ENCODE results near the gene FURIN. TPM values are rescaled to one million over a fixed set of nuclear protein-coding genes. Genes with fewer than 3 reads are reported as not detected.

Gene FURIN
- polyA plus RNA-seq, 2 donors, result 21.0 to 22.3 TPM

GRCh38 chr15:90828111-90828510 is 40.3 kb upstream of the FURIN start:
- 86 to 92% methylated on average over 12 of the region's 12 CpGs for WGBS, 2 donors

GRCh38 chr15:90829126-90829525 is 39.3 kb upstream of the FURIN start:
- H3K27ac ChIP-seq (ENCODE audit: low read depth in 2 of 2, low read length in 1 of 2), result no peak overlapping the region
- no peaks in the 10 kb centered on the region for H3K4me1 ChIP-seq (ENCODE audit: control insufficient read depth in 2 of 2, insufficient read depth in 2 of 2, low read length in 1 of 2)
- H3K27me3 ChIP-seq (ENCODE audit: control insufficient read depth in 1 of 2, insufficient read depth in 2 of 2, low read length in 2 of 2), result no peaks in the 10 kb centered on the region
- H3K9me3 ChIP-seq (ENCODE audit: control insufficient read depth in 2 of 2, insufficient read depth in 1 of 2, low read depth in 1 of 2, low read length in 1 of 2), result no peaks in the 10 kb centered on the region
- no peaks in the 10 kb centered on the region for H3K36me3 ChIP-seq (ENCODE audit: control insufficient read depth in 2 of 2, insufficient read depth in 2 of 2, low read length in 1 of 2)
- 90% methylated on average over 6 of the region's 6 CpGs for WGBS, 2 donors
- no peak overlapping the region for H3K4me3 ChIP-seq (ENCODE audit: low read depth in 1 of 2, low read length in 2 of 2)

More at GRCh38 chr15:90828111-90828510, 40.3 kb upstream of the FURIN start:
- Histone ChIP-seq H3K36me3 (ENCODE audit: control insufficient read depth in 2 of 2, insufficient read depth in 2 of 2, low read length in 1 of 2) (no peaks in the 10 kb centered on the region), H3K27me3 (ENCODE audit: control insufficient read depth in 1 of 2, insufficient read depth in 2 of 2, low read length in 2 of 2) (no peaks in the 10 kb centered on the region), H3K9me3 (ENCODE audit: control insufficient read depth in 2 of 2, insufficient read depth in 1 of 2, low read depth in 1 of 2, low read length in 1 of 2) (no peaks in the 10 kb centered on the region), H3K4me1 (ENCODE audit: control insufficient read depth in 2 of 2, insufficient read depth in 2 of 2, low read length in 1 of 2) (no peaks in the 10 kb centered on the region), H3K27ac (ENCODE audit: low read depth in 2 of 2, low read length in 1 of 2) (no peak overlapping the region), H3K4me3 (ENCODE audit: low read depth in 1 of 2, low read length in 2 of 2) (no peak overlapping the region)

DNA sequence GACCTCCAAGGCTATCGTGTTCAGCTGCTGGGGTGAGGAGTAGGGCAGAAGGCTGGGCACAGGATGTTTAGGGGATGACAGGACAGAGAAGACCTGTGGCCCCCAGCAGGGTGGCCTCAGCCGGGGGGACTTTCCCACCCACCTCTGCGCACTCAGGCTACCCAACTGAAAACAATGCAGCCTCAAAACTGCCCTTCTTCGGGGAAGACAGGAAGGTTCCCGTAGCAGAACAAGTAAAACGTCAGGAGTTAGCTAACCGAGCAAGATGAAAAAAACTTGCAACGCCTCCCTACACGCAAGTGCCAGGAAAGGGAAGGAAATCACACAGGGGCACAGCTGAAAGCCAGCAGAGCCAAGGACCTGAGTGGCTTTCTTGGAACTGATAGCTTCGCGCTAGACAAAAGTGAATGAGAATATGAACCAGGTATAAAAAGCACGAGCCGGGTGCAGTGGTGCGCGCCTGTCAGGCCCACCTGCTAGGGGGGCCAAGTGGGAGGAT is 38.4 kb upstream of the FURIN start:
- Histone ChIP-seq H3K27me3 (ENCODE audit: control insufficient read depth in 1 of 2, insufficient read depth in 2 of 2, low read length in 2 of 2) (no peaks in the 10 kb centered on the region), H3K4me3 (ENCODE audit: low read depth in 1 of 2, low read length in 2 of 2) (no peak overlapping the region), H3K4me1 (ENCODE audit: control insufficient read depth in 2 of 2, insufficient read depth in 2 of 2, low read length in 1 of 2) (no peaks in the 10 kb centered on the region), H3K27ac (ENCODE audit: low read depth in 2 of 2, low read length in 1 of 2) (peak overlapping the region in 1 of 2 donors; percentile 12), H3K36me3 (ENCODE audit: control insufficient read depth in 2 of 2, insufficient read depth in 2 of 2, low read length in 1 of 2) (no peaks in the 10 kb centered on the region), H3K9me3 (ENCODE audit: control insufficient read depth in 2 of 2, insufficient read depth in 1 of 2, low read depth in 1 of 2, low read length in 1 of 2) (no peaks in the 10 kb centered on the region)
- 54 to 55% methylated on average over 15 of the region's 15 CpGs for WGBS, 2 donors

DNA sequence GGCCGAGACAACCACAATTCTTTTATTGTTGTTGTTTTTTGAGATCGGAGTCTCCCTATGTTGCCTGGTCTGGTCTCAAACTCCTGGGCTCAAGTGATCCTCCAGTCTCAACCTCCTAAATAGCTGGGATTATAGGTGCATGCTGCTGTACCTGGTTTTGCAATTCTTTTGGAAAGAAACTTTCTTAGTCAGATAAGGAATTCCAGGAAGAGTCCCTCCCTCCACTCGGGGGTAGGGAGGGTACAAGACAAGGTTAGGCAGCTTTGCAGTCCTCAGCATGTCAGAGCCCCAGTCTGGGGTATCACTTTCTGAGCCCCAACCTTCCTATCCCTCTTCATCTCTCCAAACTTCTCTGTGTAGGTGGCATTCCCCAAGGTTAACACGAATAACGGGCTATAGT is 33.8 kb upstream of the FURIN start:
- Histone ChIP-seq H3K36me3 (ENCODE audit: control insufficient read depth in 2 of 2, insufficient read depth in 2 of 2, low read length in 1 of 2) (no peaks in the 10 kb centered on the region), H3K27me3 (ENCODE audit: control insufficient read depth in 1 of 2, insufficient read depth in 2 of 2, low read length in 2 of 2) (no peaks in the 10 kb centered on the region), H3K9me3 (ENCODE audit: control insufficient read depth in 2 of 2, insufficient read depth in 1 of 2, low read depth in 1 of 2, low read length in 1 of 2) (no peaks in the 10 kb centered on the region), H3K4me3 (ENCODE audit: low read depth in 1 of 2, low read length in 2 of 2) (no peak overlapping the region), H3K27ac (ENCODE audit: low read depth in 2 of 2, low read length in 1 of 2) (no peak overlapping the region), H3K4me1 (ENCODE audit: control insufficient read depth in 2 of 2, insufficient read depth in 2 of 2, low read length in 1 of 2) (peaks cover 3 to 6% of the 10 kb centered on the region in 2 donors)
- 60 to 82% methylated on average over 5 of the region's 5 CpGs for WGBS, 2 donors

GRCh38 chr15:90836296-90836871 is 32.0 kb upstream of the FURIN start:
- H3K27me3 ChIP-seq (ENCODE audit: control insufficient read depth in 1 of 2, insufficient read depth in 2 of 2, low read length in 2 of 2), result no peaks in the 10 kb centered on the region
- peaks cover 5 to 8% of the 10 kb centered on the region in 2 donors for H3K4me1 ChIP-seq (ENCODE audit: control insufficient read depth in 2 of 2, insufficient read depth in 2 of 2, low read length in 1 of 2)
- H3K27ac ChIP-seq (ENCODE audit: low read depth in 2 of 2, low read length in 1 of 2), result no peak overlapping the region
- no peaks in the 10 kb centered on the region for H3K9me3 ChIP-seq (ENCODE audit: control insufficient read depth in 2 of 2, insufficient read depth in 1 of 2, low read depth in 1 of 2, low read length in 1 of 2)
- WGBS, 2 donors, result 66 to 70% methylated on average over 7 of the region's 7 CpGs
- no peak overlapping the region for H3K4me3 ChIP-seq (ENCODE audit: low read depth in 1 of 2, low read length in 2 of 2)
- H3K36me3 ChIP-seq (ENCODE audit: control insufficient read depth in 2 of 2, insufficient read depth in 2 of 2, low read length in 1 of 2), result no peaks in the 10 kb centered on the region

GRCh38 chr15:90837094-90837493 is 31.3 kb upstream of the FURIN start:
- WGBS, 2 donors, result 67 to 71% methylated on average over 11 of the region's 11 CpGs
- Histone ChIP-seq H3K36me3 (ENCODE audit: control insufficient read depth in 2 of 2, insufficient read depth in 2 of 2, low read length in 1 of 2) (no peaks in the 10 kb centered on the region), H3K4me3 (ENCODE audit: low read depth in 1 of 2, low read length in 2 of 2) (no peak overlapping the region), H3K9me3 (ENCODE audit: control insufficient read depth in 2 of 2, insufficient read depth in 1 of 2, low read depth in 1 of 2, low read length in 1 of 2) (no peaks in the 10 kb centered on the region), H3K27ac (ENCODE audit: low read depth in 2 of 2, low read length in 1 of 2) (no peak overlapping the region), H3K27me3 (ENCODE audit: control insufficient read depth in 1 of 2, insufficient read depth in 2 of 2, low read length in 2 of 2) (no peaks in the 10 kb centered on the region), H3K4me1 (ENCODE audit: control insufficient read depth in 2 of 2, insufficient read depth in 2 of 2, low read length in 1 of 2) (peaks cover 5 to 8% of the 10 kb centered on the region in 2 donors)

DNA sequence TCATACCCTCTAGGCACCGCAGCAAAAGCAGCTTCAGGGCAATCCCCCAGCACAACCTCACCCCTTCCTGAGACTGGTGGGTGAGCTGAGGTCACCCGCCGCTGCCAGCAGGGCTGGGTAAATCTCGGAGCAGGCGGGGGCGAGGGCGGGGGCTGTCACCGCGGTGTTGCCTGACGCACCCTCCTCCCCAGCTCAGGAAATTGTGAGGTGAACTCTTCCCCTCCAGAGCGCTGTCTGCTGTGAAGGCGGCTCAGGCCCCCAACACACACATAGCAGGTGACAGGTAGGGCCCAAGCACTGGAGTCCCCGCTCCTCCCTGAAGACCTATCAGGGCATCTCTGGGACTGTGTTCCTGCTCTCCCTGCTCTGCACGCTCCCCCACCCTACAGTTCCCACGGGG is 30.2 kb upstream of the FURIN start:
- Histone ChIP-seq H3K4me3 (ENCODE audit: low read depth in 1 of 2, low read length in 2 of 2) (no peak overlapping the region), H3K27ac (ENCODE audit: low read depth in 2 of 2, low read length in 1 of 2) (no peak overlapping the region), H3K36me3 (ENCODE audit: control insufficient read depth in 2 of 2, insufficient read depth in 2 of 2, low read length in 1 of 2) (no peaks in the 10 kb centered on the region), H3K9me3 (ENCODE audit: control insufficient read depth in 2 of 2, insufficient read depth in 1 of 2, low read depth in 1 of 2, low read length in 1 of 2) (no peaks in the 10 kb centered on the region), H3K4me1 (ENCODE audit: control insufficient read depth in 2 of 2, insufficient read depth in 2 of 2, low read length in 1 of 2) (peaks cover 5 to 8% of the 10 kb centered on the region in 2 donors), H3K27me3 (ENCODE audit: control insufficient read depth in 1 of 2, insufficient read depth in 2 of 2, low read length in 2 of 2) (no peaks in the 10 kb centered on the region)
- 54 to 65% methylated on average over 15 of the region's 15 CpGs for WGBS, 2 donors

DNA sequence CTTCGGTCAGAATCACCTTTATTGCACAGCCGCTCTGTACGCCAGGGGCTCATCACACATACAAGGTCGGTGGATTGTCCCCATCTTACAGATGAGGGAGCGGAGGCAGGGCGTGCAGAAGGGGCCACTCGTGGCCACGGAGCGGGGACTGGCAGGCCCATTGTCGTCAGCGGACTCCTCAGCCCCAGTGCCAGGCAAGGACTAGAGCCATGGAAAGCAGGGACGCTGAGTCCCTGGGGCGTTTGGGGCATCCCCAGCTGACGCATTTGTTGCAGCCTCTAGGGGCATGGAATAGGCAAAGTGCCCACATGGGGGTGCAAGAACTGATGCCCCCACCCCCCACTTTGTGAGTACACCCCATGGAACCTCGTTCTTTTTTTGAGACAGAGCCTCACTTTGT is 29.8 kb upstream of the FURIN start:
- Histone ChIP-seq H3K4me3 (ENCODE audit: low read depth in 1 of 2, low read length in 2 of 2) (no peak overlapping the region), H3K27ac (ENCODE audit: low read depth in 2 of 2, low read length in 1 of 2) (no peak overlapping the region), H3K9me3 (ENCODE audit: control insufficient read depth in 2 of 2, insufficient read depth in 1 of 2, low read depth in 1 of 2, low read length in 1 of 2) (no peaks in the 10 kb centered on the region), H3K27me3 (ENCODE audit: control insufficient read depth in 1 of 2, insufficient read depth in 2 of 2, low read length in 2 of 2) (no peaks in the 10 kb centered on the region), H3K4me1 (ENCODE audit: control insufficient read depth in 2 of 2, insufficient read depth in 2 of 2, low read length in 1 of 2) (peaks cover 5 to 8% of the 10 kb centered on the region in 2 donors), H3K36me3 (ENCODE audit: control insufficient read depth in 2 of 2, insufficient read depth in 2 of 2, low read length in 1 of 2) (no peaks in the 10 kb centered on the region)
- WGBS, 2 donors, result 78 to 84% methylated on average over 15 of the region's 15 CpGs

DNA sequence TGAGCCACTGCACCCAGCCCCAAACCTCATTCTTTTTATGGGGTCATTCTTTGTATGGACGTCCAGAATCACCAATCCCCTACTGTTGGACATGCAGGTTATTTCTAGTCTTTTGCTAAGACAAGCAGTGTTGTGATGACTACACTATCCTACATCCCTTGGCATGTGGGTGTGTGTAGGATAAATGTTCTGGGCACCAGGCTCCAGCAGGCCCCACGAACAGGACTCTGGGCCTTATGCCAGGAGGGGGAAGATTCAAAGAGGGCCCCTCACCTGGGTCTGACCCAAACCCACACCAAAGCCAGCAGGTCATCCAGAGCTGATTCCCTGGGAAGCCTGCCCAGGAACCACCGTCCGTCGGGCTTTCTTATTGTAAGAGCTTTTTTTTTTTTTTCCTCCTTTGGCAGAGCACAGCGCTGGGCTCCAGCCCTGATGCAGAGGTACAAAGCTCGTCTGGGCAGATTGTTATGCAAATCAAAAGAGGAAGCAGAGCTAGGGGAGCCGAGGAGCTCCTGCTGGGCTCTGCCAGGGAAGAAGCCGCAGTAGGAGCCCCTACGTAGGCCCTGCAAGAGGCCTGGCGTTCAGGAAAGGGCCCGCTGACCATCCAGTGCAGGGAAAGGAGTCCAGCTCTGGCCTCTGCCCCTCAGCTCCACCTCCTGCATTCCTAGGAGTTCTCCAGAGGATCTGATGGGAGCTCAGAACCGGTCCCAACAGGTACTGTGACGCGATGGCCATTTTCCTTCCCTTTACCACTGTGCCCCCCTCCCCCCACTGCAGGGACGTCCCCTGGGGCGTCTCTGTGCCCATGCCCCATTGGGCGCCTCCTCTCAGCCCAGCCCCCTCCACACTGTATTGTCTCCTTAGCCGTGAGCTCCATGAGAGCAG is 29.0 kb upstream of the FURIN start:
- Histone ChIP-seq H3K27me3 (ENCODE audit: control insufficient read depth in 1 of 2, insufficient read depth in 2 of 2, low read length in 2 of 2) (no peaks in the 10 kb centered on the region), H3K36me3 (ENCODE audit: control insufficient read depth in 2 of 2, insufficient read depth in 2 of 2, low read length in 1 of 2) (no peaks in the 10 kb centered on the region), H3K4me1 (ENCODE audit: control insufficient read depth in 2 of 2, insufficient read depth in 2 of 2, low read length in 1 of 2) (peaks cover 5 to 8% of the 10 kb centered on the region in 2 donors), H3K27ac (ENCODE audit: low read depth in 2 of 2, low read length in 1 of 2) (peak overlapping the region in 1 of 2 donors; percentile 77), H3K4me3 (ENCODE audit: low read depth in 1 of 2, low read length in 2 of 2) (peak overlapping the region in 1 of 2 donors; percentile 7), H3K9me3 (ENCODE audit: control insufficient read depth in 2 of 2, insufficient read depth in 1 of 2, low read depth in 1 of 2, low read length in 1 of 2) (no peaks in the 10 kb centered on the region)
- 38% methylated on average over 17 to 19 of the region's 19 CpGs for WGBS, 2 donors
